HepG2 (cell line): ENCODE results near the gene NMNAT3. TPM values are rescaled to one million over a fixed set of nuclear protein-coding genes. Genes with fewer than 3 reads are reported as not detected.

Experiments
- ATAC-seq: fragments of 200-7000 bp; cut with Tn5 transposase; 3 replicates; pipeline ENCODE4 v1.9.1; 2020; ENCODE audit warnings: mild to moderate bottlenecking, moderate library complexity
- BruUV-seq: library from RNA; stranded (reverse); fragments of 400-500 nt; replicated peaks from 2 replicates; lab custom pipeline; 2021; lab: Mats Ljungman, UMichigan
- CTCF ChIA-PET: fragments of 300-600 bp; formaldehyde crosslinking; extraction: SDS; loops from one replicate; lab custom pipeline; 2021; ENCODE audit warnings: low total read pairs, inconsistent platforms, low intra/inter-chr PET ratio; lab: Yijun Ruan, JAX
- POLR2A ChIA-PET: fragments of 350-600 bp; sonication (Branson Sonifier 250); formaldehyde crosslinking; loops from one replicate; lab custom pipeline; 2020; ENCODE audit warnings: antibody characterized with exemption, inconsistent platforms; lab: Yijun Ruan, JAX
- DNase-seq: peaks from one replicate; pipeline ENCODE4 v3.0.0-alpha.2; 2015; ENCODE audit warnings: low spot score
- FAIRE-seq: peaks from 3 replicates; lab custom pipeline; 2011; peaks lifted over from hg19 to GRCh38; lab: Jason Lieb, UNC
- H2AFZ ChIP-seq: one replicate; pipeline ENCODE4 v1.6.1; 2011; ENCODE audit warnings: low read length, inconsistent platforms
- H3K27ac ChIP-seq: fragments of 300-600 bp; 3 replicates; pipeline ENCODE4 v1.8.0; 2011; ENCODE audit warnings: mixed run types, mild to moderate bottlenecking, mixed read lengths, low read length, inconsistent platforms; ENCODE audit not compliant: insufficient read depth; ENCODE audit errors: extremely low read length
- H3K27me3 ChIP-seq, 2 experiments: fragments of 200-600 bp in 1 of 2; 2 replicates in 1 of 2; 3 replicates in 1 of 2; pipeline versions ENCODE4 v1.6.0 to v1.8.0; 2011; ENCODE audit warnings: low read length in 2 of 2, mild to moderate bottlenecking in 2 of 2, moderate library complexity in 2 of 2, inconsistent platforms in 1 of 2; ENCODE audit not compliant: insufficient read depth in 2 of 2, control insufficient read depth in 1 of 2
- H3K36me3 ChIP-seq, 2 experiments: fragments of 200-600 bp in 1 of 2; replicated peaks in 1 of 2; 2 replicates in 1 of 2; 3 replicates in 1 of 2; pipeline versions ENCODE4 v1.5.1 to v1.8.0; 2011; ENCODE audit warnings: low read length in 2 of 2, inconsistent platforms in 1 of 2; ENCODE audit not compliant: insufficient read depth in 2 of 2, control insufficient read depth in 1 of 2
- H3K4me1 ChIP-seq: 2 replicates; pipeline ENCODE4 v1.5.1; 2012; ENCODE audit warnings: low read length, inconsistent platforms; ENCODE audit not compliant: insufficient read depth
- H3K4me2 ChIP-seq: 2 replicates; pipeline ENCODE4 v1.6.0; 2011; ENCODE audit warnings: low read depth, low read length, inconsistent platforms
- H3K4me3 ChIP-seq, 3 experiments: fragments of 200-600 bp in 1 of 3; sonication (generic), shearing (Covaris generic) in 1 of 3; replicated peaks in 1 of 3; 2 replicates each; pipeline ENCODE4 v1.5.1; 2011 to 2016; ENCODE audit warnings: low read length in 3 of 3, inconsistent platforms in 2 of 3, low read depth in 2 of 3, mild to moderate bottlenecking in 2 of 3, control low read depth in 1 of 3, mixed read lengths in 1 of 3; ENCODE audit not compliant: insufficient read depth in 1 of 3
- H3K79me2 ChIP-seq: one replicate; pipeline ENCODE4 v1.6.1; 2011; ENCODE audit warnings: low read length, inconsistent platforms; ENCODE audit not compliant: insufficient read depth
- H3K9ac ChIP-seq: 2 replicates; pipeline ENCODE4 v1.6.0; 2011; ENCODE audit warnings: mild to moderate bottlenecking, low read depth, low read length, inconsistent platforms; ENCODE audit not compliant: insufficient read depth
- H3K9me3 ChIP-seq: 2 replicates; pipeline ENCODE4 v1.5.1; 2012; ENCODE audit warnings: mild to moderate bottlenecking, low read length
- H4K20me1 ChIP-seq: 2 replicates; pipeline ENCODE4 v1.6.0; 2011; ENCODE audit warnings: inconsistent platforms, mild to moderate bottlenecking, low read length, moderate library complexity; ENCODE audit not compliant: insufficient read depth
- ATF2 ChIP-seq: sonication (generic); formaldehyde crosslinking; IDR thresholded peaks from 2 replicates; pipeline ENCODE4 v1.4.0; 2020; ENCODE audit warnings: missing genetic modification reagents
- MTF1 ChIP-seq: sonication (generic); formaldehyde crosslinking; IDR thresholded peaks from 2 replicates; pipeline ENCODE4 v1.5.0; 2020; ENCODE audit warnings: missing genetic modification reagents
- NCOA2 ChIP-seq: sonication (generic); formaldehyde crosslinking; IDR thresholded peaks from 2 replicates; pipeline ENCODE4 v1.8.0; 2022; ENCODE audit warnings: inconsistent platforms
- ZBTB10 ChIP-seq: sonication (generic); formaldehyde crosslinking; IDR thresholded peaks from 2 replicates; pipeline ENCODE4 v1.4.0; 2020; ENCODE audit warnings: missing genetic modification reagents, borderline replicate concordance
- ZNF136 ChIP-seq: sonication (generic); formaldehyde crosslinking; IDR thresholded peaks from 2 replicates; pipeline ENCODE4 v1.8.1; 2022; ENCODE audit warnings: low read depth, mild to moderate bottlenecking, moderate library complexity, missing genetic modification reagents
- ZNF563 ChIP-seq: sonication (generic); formaldehyde crosslinking; IDR thresholded peaks from 2 replicates; pipeline ENCODE4 v1.8.0; 2022; ENCODE audit warnings: mild to moderate bottlenecking, moderate library complexity, missing genetic modification reagents
- WGBS: methylation state at CpG from one replicate; pipeline ENCODE4 v1.1.6; 2017; ENCODE audit warnings: low lambda C conversion rate; 5-methylcytosine and 5-hydroxymethylcytosine counted together
- in situ Hi-C: cut with HindIII; loops from 2 replicates; pipeline ENCODE4 v1.10.0; 2017; ENCODE audit warnings: low pct_unique_long_range_greater_than_20kb; ENCODE audit not compliant: extremely low pct_ligation_motif_present
- intact Hi-C: fragments of 100-400 bp; cut with micrococcal nuclease; formaldehyde crosslinking; loops from one replicate; pipeline ENCODE4 v1.10.0; 2022; ENCODE audit not compliant: unreplicated experiment
- polyA plus RNA-seq, 8 experiments: library from polyadenylated mRNA; depleted of rRNA in 3 of 8; stranded (reverse) in 7 of 8; unstranded in 1 of 8; fragments of >200 nt; fragmentation: Illumina TruSeq in 4 of 8; extraction: Trizol in 4 of 8; gene quantifications; 2 replicates each; pipeline versions ENCODE4 v1.2.1 to v1.2.3, GENCODE V29; 2011 to 2016; ENCODE audit warnings: low read depth in 4 of 8, missing spikeins in 1 of 8, mixed read lengths in 1 of 8; ENCODE audit not compliant: insufficient read depth in 1 of 8
- total RNA-seq, 5 experiments: library from RNA; depleted of rRNA; stranded (reverse); fragments of >200 nt; fragmentation: Illumina TruSeq; extraction: Trizol; gene quantifications; 2 replicates each; pipeline ENCODE4 v1.2.3, GENCODE V29; 2016; ENCODE audit warnings: low read depth in 1 of 5

Gene NMNAT3
- total and polyA plus RNA-seq, 2 of the 13 experiments (the other 11 are each of a cell fraction or from before 2014, with no cell fraction given) = 6.1 to 7.0 TPM

- no peaks in the 10 kb centered on the region for H3K4me1 ChIP-seq
- H3K4me3 ChIP-seq = no peak overlapping the region
- CTCF ChIA-PET = interaction anchor here (1.0 kb wide), 1 partner anchor 132 kb away, joined by 3 read pairs; no protein-coding TSS in a partner anchor
- H3K27me3 ChIP-seq = no peaks in the 10 kb centered on the region
- no peaks in the 10 kb centered on the region for H3K36me3 ChIP-seq
- FAIRE-seq (no peak), DNase-seq (no peak), ATAC-seq (no peak)
- no peak overlapping the region for H3K9ac ChIP-seq
- BruUV-seq = no TSS peak
- POLR2A ChIA-PET = no interaction called here
- no peak overlapping the region for H3K27ac ChIP-seq
- no peaks in the 10 kb centered on the region for H3K9me3 ChIP-seq
- intact Hi-C loops = no loop called here
- 58% methylated on average over 2 of the region's 3 CpGs for WGBS
- TF ChIP-seq NCOA2 (CRISPR knock-in tag) = no peak
- no peak for TF ChIP-seq MTF1 (CRISPR knock-in tag)
- no peak for TF ChIP-seq ZNF563 (CRISPR knock-in tag)
- TF ChIP-seq ZNF136 = no peak
- no peak for TF ChIP-seq ZBTB10 (CRISPR knock-in tag)
- no peak for TF ChIP-seq ATF2 (CRISPR knock-in tag)
- in situ Hi-C loops = loop anchor here (5.0 kb wide), 1 partner anchor 133 kb away; no protein-coding TSS in a partner anchor
- no peaks in the 10 kb centered on the region for H4K20me1 ChIP-seq
- H3K79me2 ChIP-seq = no peaks in the 10 kb centered on the region
- no peak overlapping the region for H2AFZ ChIP-seq
- H3K4me2 ChIP-seq = no peak overlapping the region
Observed at GRCh38 chr3:139560411-139560810, 117.4 kb downstream of the NMNAT3 start.
